Karpas-422 (cell line): ENCODE data around the gene DGKD. TPM values are rescaled to one million over a fixed set of nuclear protein-coding genes. Genes with fewer than 3 reads are reported as not detected.
A peak's percentile ranks its signal among the peaks of the same experiment; 100 is the strongest.

Experiments used
- DNase-seq: peaks from one replicate; pipeline ENCODE4 v3.0.0-alpha.2; 2015
- H2AFZ ChIP-seq: fragments of 200-600 bp; sonication (generic); 2 replicates; pipeline ENCODE4 v1.6.1; 2014; ENCODE audit warnings: antibody characterized with exemption, low read length, mixed read lengths
- H3K27ac ChIP-seq: fragments of 200-600 bp; sonication (generic); 2 replicates; pipeline ENCODE4 v1.5.1; 2014; ENCODE audit warnings: mild to moderate bottlenecking, low read length, moderate library complexity
- H3K27me3 ChIP-seq: fragments of 200-600 bp; sonication (generic); 2 replicates; pipeline ENCODE4 v1.6.1; 2014; ENCODE audit warnings: low read length, mixed read lengths
- H3K36me3 ChIP-seq: fragments of 200-600 bp; sonication (generic); 2 replicates; pipeline ENCODE4 v1.6.1; 2014; ENCODE audit warnings: low read length, mixed read lengths; ENCODE audit not compliant: insufficient read depth
- H3K4me1 ChIP-seq: fragments of 200-600 bp; sonication (generic); 2 replicates; pipeline ENCODE4 v1.6.1; 2014; ENCODE audit warnings: mild to moderate bottlenecking, low read length, mixed read lengths
- H3K4me2 ChIP-seq: fragments of 200-600 bp; sonication (generic); 2 replicates; pipeline ENCODE4 v1.6.1; 2014; ENCODE audit warnings: low read length, low read depth, mild to moderate bottlenecking; ENCODE audit not compliant: poor library complexity, severe bottlenecking
- H3K4me3 ChIP-seq: fragments of 200-600 bp; sonication (generic); 2 replicates; pipeline ENCODE4 v1.5.1; 2014; ENCODE audit warnings: mild to moderate bottlenecking, antibody characterized with exemption, low read length, mixed read lengths
- H3K79me2 ChIP-seq: fragments of 200-600 bp; sonication (generic); 2 replicates; pipeline ENCODE4 v1.6.1; 2014; ENCODE audit warnings: mild to moderate bottlenecking, low read length, mixed read lengths
- H3K9ac ChIP-seq: fragments of 200-600 bp; sonication (generic); 2 replicates; pipeline ENCODE4 v1.6.0; 2014; ENCODE audit warnings: low read length
- H3K9me2 ChIP-seq: fragments of 200-600 bp; sonication (generic), shearing (Covaris generic); replicated peaks from 2 replicates; pipeline ENCODE4 v1.6.0; 2014; ENCODE audit warnings: mild to moderate bottlenecking, low read length, moderate library complexity; ENCODE audit not compliant: insufficient read depth
- H3K9me3 ChIP-seq: fragments of 300-700, 200-600 bp; sonication (generic); 2 replicates; pipeline ENCODE4 v1.6.1; 2014; ENCODE audit warnings: low read length, mixed read lengths
- H4K20me1 ChIP-seq: fragments of 200-600 bp; sonication (generic); 2 replicates; pipeline ENCODE4 v1.6.1; 2014; ENCODE audit warnings: mild to moderate bottlenecking, antibody characterized with exemption, low read length, low read depth; ENCODE audit not compliant: insufficient read depth
- total RNA-seq: library from RNA; depleted of rRNA; stranded (reverse); fragments of >200 nt; shearing (Covaris generic); gene quantifications from 2 replicates; pipeline ENCODE4 v1.2.3, GENCODE V29; 2014; ENCODE audit warnings: low replicate concordance

The DGKD gene
- total RNA-seq, 1 experiment from 2014 or later = 10.2 TPM

GRCh38 chr2:233375490-233376314, 21.4 kb downstream of the DGKD start:
- Histone ChIP-seq H3K9me2 (no peaks in the 10 kb centered on the region), H3K4me3 (no peak overlapping the region), H3K9ac (no peak overlapping the region), H3K79me2 (no peaks in the 10 kb centered on the region), H3K4me2 (no peak overlapping the region), H2AFZ (no peak overlapping the region), H3K4me1 (peaks cover 15% of the 10 kb centered on the region), H4K20me1 (peaks cover 10% of the 10 kb centered on the region), H3K27ac (no peak overlapping the region), H3K27me3 (no peaks in the 10 kb centered on the region), H3K9me3 (no peaks in the 10 kb centered on the region), H3K36me3 (no peaks in the 10 kb centered on the region)
- DNase-seq = no peak

GRCh38 chr2:233379034-233379433, 24.7 kb downstream of the DGKD start:
- Histone ChIP-seq H3K9me3 (no peaks in the 10 kb centered on the region), H2AFZ (no peak overlapping the region), H3K9me2 (no peaks in the 10 kb centered on the region), H4K20me1 (peaks cover 12% of the 10 kb centered on the region), H3K9ac (no peak overlapping the region), H3K4me3 (no peak overlapping the region), H3K4me2 (no peak overlapping the region), H3K36me3 (no peaks in the 10 kb centered on the region), H3K27ac (no peak overlapping the region), H3K4me1 (peaks cover 26% of the 10 kb centered on the region), H3K79me2 (no peaks in the 10 kb centered on the region), H3K27me3 (no peaks in the 10 kb centered on the region)
- no peak for DNase-seq

GRCh38 chr2:233379441-233379840, 25.1 kb downstream of the DGKD start:
- DNase-seq = no peak
- peaks cover 16% of the 10 kb centered on the region for H4K20me1 ChIP-seq
- no peak overlapping the region for H3K4me3 ChIP-seq
- peak overlapping the region; percentile 49 for H3K4me2 ChIP-seq
- H3K9me3 ChIP-seq = no peaks in the 10 kb centered on the region
- no peaks in the 10 kb centered on the region for H3K36me3 ChIP-seq
- H3K9me2 ChIP-seq = no peaks in the 10 kb centered on the region
- no peak overlapping the region for H3K27ac ChIP-seq
- no peaks in the 10 kb centered on the region for H3K27me3 ChIP-seq
- H3K9ac ChIP-seq = no peak overlapping the region
- peaks cover 26% of the 10 kb centered on the region for H3K4me1 ChIP-seq
- H2AFZ ChIP-seq = no peak overlapping the region
- no peaks in the 10 kb centered on the region for H3K79me2 ChIP-seq

- no peak overlapping the region for H3K27ac ChIP-seq
- H3K4me2 ChIP-seq = peak overlapping the region; percentile 49
These were observed 26.0 kb downstream of the DGKD start for GRCh38 chr2:233380132-233380895.

GRCh38 chr2:233380995-233381637, 26.8 kb downstream of the DGKD start:
- no peak overlapping the region for H2AFZ ChIP-seq
- H3K4me3 ChIP-seq = no peak overlapping the region
- no peaks in the 10 kb centered on the region for H3K79me2 ChIP-seq
- no peaks in the 10 kb centered on the region for H3K36me3 ChIP-seq
- H3K9ac ChIP-seq = no peak overlapping the region
- H3K27ac ChIP-seq = no peak overlapping the region
- H3K9me2 ChIP-seq = no peaks in the 10 kb centered on the region
- H3K27me3 ChIP-seq = no peaks in the 10 kb centered on the region
- no peaks in the 10 kb centered on the region for H3K9me3 ChIP-seq
- no peak for DNase-seq
- H3K4me1 ChIP-seq = peaks cover 32% of the 10 kb centered on the region
- H4K20me1 ChIP-seq = peaks cover 25% of the 10 kb centered on the region
- no peak overlapping the region for H3K4me2 ChIP-seq

More at GRCh38 chr2:233380132-233380895, 26.0 kb downstream of the DGKD start:
- Histone ChIP-seq H3K4me3 (no peak overlapping the region), H3K4me1 (peaks cover 28% of the 10 kb centered on the region), H3K9ac (no peak overlapping the region), H2AFZ (no peak overlapping the region), H3K79me2 (no peaks in the 10 kb centered on the region), H3K36me3 (no peaks in the 10 kb centered on the region), H3K9me2 (no peaks in the 10 kb centered on the region), H3K9me3 (no peaks in the 10 kb centered on the region), H4K20me1 (peaks cover 20% of the 10 kb centered on the region), H3K27me3 (no peaks in the 10 kb centered on the region)
- peak; percentile 66 for DNase-seq

GRCh38 chr2:233381638-233381995, 27.3 kb downstream of the DGKD start:
- no peak overlapping the region for H3K27ac ChIP-seq
- no peak overlapping the region for H3K4me2 ChIP-seq
- H3K79me2 ChIP-seq = no peaks in the 10 kb centered on the region

GRCh38 chr2:233384015-233384414, 29.7 kb downstream of the DGKD start:
- H3K4me1 ChIP-seq = peaks cover 32% of the 10 kb centered on the region
- no peak overlapping the region for H2AFZ ChIP-seq
- no peaks in the 10 kb centered on the region for H3K9me3 ChIP-seq
- peaks cover 25% of the 10 kb centered on the region for H4K20me1 ChIP-seq
- DNase-seq = peak; percentile 48
- no peak overlapping the region for H3K4me2 ChIP-seq
- H3K27me3 ChIP-seq = no peaks in the 10 kb centered on the region
- no peaks in the 10 kb centered on the region for H3K79me2 ChIP-seq
- no peaks in the 10 kb centered on the region for H3K36me3 ChIP-seq
- H3K4me3 ChIP-seq = no peak overlapping the region
- H3K27ac ChIP-seq = no peak overlapping the region
- no peaks in the 10 kb centered on the region for H3K9me2 ChIP-seq
- H3K9ac ChIP-seq = no peak overlapping the region

More at GRCh38 chr2:233381638-233381995, 27.3 kb downstream of the DGKD start:
- no peak for DNase-seq
- Histone ChIP-seq H3K27me3 (no peaks in the 10 kb centered on the region), H3K36me3 (no peaks in the 10 kb centered on the region), H4K20me1 (peaks cover 25% of the 10 kb centered on the region), H3K4me3 (no peak overlapping the region), H3K9me2 (no peaks in the 10 kb centered on the region), H3K9me3 (no peaks in the 10 kb centered on the region), H3K4me1 (peaks cover 32% of the 10 kb centered on the region), H3K9ac (no peak overlapping the region), H2AFZ (no peak overlapping the region)
